ENCODE results near the gene ERP29.

The ERP29 gene

GRCh38 chr12:112049351-112049750 lies 36.1 kb downstream of the ERP29 start:
- DNase-seq, result no peak

GRCh38 chr12:112061137-112061536 lies 47.9 kb downstream of the ERP29 start:
- DNase-seq, result no peak

GRCh38 chr12:112063273-112063672 lies 50.0 kb downstream of the ERP29 start:
- DNase-seq, result no peak

- DNase-seq, result peak; percentile 26
Observed at GRCh38 chr12:112066566-112066965, 53.3 kb downstream of the ERP29 start.
